GM13977 (cell line): ENCODE results near the gene ATP6V0C.
"Not testable (repeated sequence)": the region's sequence is repeated elsewhere in the genome, so short reads cannot be mapped to it uniquely, and the experiment has no call there.

Experiments used
- DNase-seq: peaks from one replicate; pipeline ENCODE4 v3.0.0; 2012; ENCODE audit warnings: low spot score
- CTCF ChIP-seq: IDR thresholded peaks from 2 replicates; pipeline ENCODE4 v1.5.1; 2012; ENCODE audit warnings: mild to moderate bottlenecking, control low read depth; ENCODE audit not compliant: insufficient read depth; ENCODE audit errors: extremely low read depth, missing control alignments
- in situ Hi-C: fragments of 300-500 bp; cut with MboI; formaldehyde crosslinking; loops from one replicate; pipeline ENCODE4 v1.12.0; 2022; ENCODE audit warnings: low sequenced_read_pairs, low pct_unique_long_range_greater_than_20kb, mixed read lengths, inconsistent platforms; ENCODE audit not compliant: unreplicated experiment

ATP6V0C gene

GRCh38 chr16:2539845-2540458 lies 26.2 kb downstream of the ATP6V0C start:
- peak; percentile 67 for TF ChIP-seq CTCF
- in situ Hi-C loops, DNase-seq: not testable (repeated sequence)

GRCh38 chr16:2540912-2541311 lies 27.2 kb downstream of the ATP6V0C start:
- in situ Hi-C loops, DNase-seq: not testable (repeated sequence)

- in situ Hi-C loops, DNase-seq: not testable (repeated sequence)
Measured at GRCh38 chr16:2541409-2541808, 27.7 kb downstream of the ATP6V0C start.

GRCh38 chr16:2543771-2544170 lies 30.0 kb downstream of the ATP6V0C start:
- DNase-seq, in situ Hi-C loops: not testable (repeated sequence)

GRCh38 chr16:2550283-2550878 lies 36.6 kb downstream of the ATP6V0C start:
- in situ Hi-C loops, result not testable (repeated sequence)

GRCh38 chr16:2551420-2551889 lies 37.7 kb downstream of the ATP6V0C start:
- DNase-seq, in situ Hi-C loops: not testable (repeated sequence)

More at GRCh38 chr16:2550283-2550878, 36.6 kb downstream of the ATP6V0C start:
- DNase-seq, result not testable (repeated sequence)

GRCh38 chr16:2554709-2555425 lies 41.1 kb downstream of the ATP6V0C start:
- in situ Hi-C loops, DNase-seq: not testable (repeated sequence)

GRCh38 chr16:2557150-2557549 lies 43.4 kb downstream of the ATP6V0C start:
- DNase-seq, in situ Hi-C loops: not testable (repeated sequence)

GRCh38 chr16:2560131-2560797 lies 46.5 kb downstream of the ATP6V0C start:
- not testable (repeated sequence) for DNase-seq

GRCh38 chr16:2560798-2561133 lies 47.0 kb downstream of the ATP6V0C start:
- TF ChIP-seq CTCF, result peak; percentile 54
- DNase-seq, in situ Hi-C loops: not testable (repeated sequence)

More at GRCh38 chr16:2560131-2560797, 46.5 kb downstream of the ATP6V0C start:
- in situ Hi-C loops, result not testable (repeated sequence)

GRCh38 chr16:2567506-2567905 lies 53.8 kb downstream of the ATP6V0C start:
- in situ Hi-C loops, result not testable (repeated sequence)

GRCh38 chr16:2568573-2568972 lies 54.8 kb downstream of the ATP6V0C start:
- DNase-seq, in situ Hi-C loops: not testable (repeated sequence)

More at GRCh38 chr16:2567506-2567905, 53.8 kb downstream of the ATP6V0C start:
- DNase-seq, result not testable (repeated sequence)
